Cardiac muscle cell (in vitro differentiated cells and primary cell): Measurements from ENCODE around the gene POLN. TPM values are rescaled to one million over a fixed set of nuclear protein-coding genes. Genes with fewer than 3 reads are reported as not detected.

ENCODE experiments used
- DNase-seq, 2 donors: peaks; one replicate each; pipeline versions ENCODE4 v3.0.0 to v3.0.0-alpha.2; 2010 to 2017; ENCODE audit warnings: low read depth in 1 of 2, low spot score in 1 of 2
- H3K27ac ChIP-seq: fragments of 200-600 bp; sonication (generic); 2 replicates; pipeline ENCODE4 v1.5.1; 2016
- H3K27me3 ChIP-seq: fragments of 200-600 bp; sonication (generic); 2 replicates; pipeline ENCODE4 v1.6.0; 2016; ENCODE audit warnings: control low read depth
- H3K36me3 ChIP-seq: fragments of 200-600 bp; sonication (generic); 2 replicates; pipeline ENCODE4 v1.5.1; 2016; ENCODE audit warnings: control low read depth
- H3K4me1 ChIP-seq: fragments of 200-600 bp; sonication (generic); 2 replicates; pipeline ENCODE4 v1.8.1; 2017; ENCODE audit warnings: low read depth, mild to moderate bottlenecking, mixed run types
- H3K4me3 ChIP-seq: fragments of 200-600 bp; sonication (generic); 2 replicates; pipeline ENCODE4 v1.5.1; 2016; ENCODE audit warnings: mild to moderate bottlenecking
- H3K9me3 ChIP-seq: fragments of 200-600 bp; sonication (generic); 2 replicates; pipeline ENCODE4 v1.5.1; 2017; ENCODE audit warnings: low read depth, mild to moderate bottlenecking, control low read depth
- polyA plus RNA-seq: library from polyadenylated mRNA; unstranded; fragments of >200 nt; fragmentation: Nextera tagmentation; extraction: Ambion mirVana; gene quantifications from 2 replicates; pipeline ENCODE4 v1.2.1, GENCODE V29; 2016
- total RNA-seq: library from RNA; depleted of rRNA; stranded (reverse); fragments of >200 nt; gene quantifications from 2 replicates; pipeline ENCODE4 v1.2.3, GENCODE V29; 2016
- TF ChIP-seq, protein P1 (sequence below): IDR thresholded peaks from 2 replicates; pipeline ENCODE4 v1.5.1; 2012; ENCODE audit warnings: low read depth, mild to moderate bottlenecking, low read length

Gene POLN
- total and polyA plus RNA-seq, 2 experiments from 2014 or later, result 5.2 to 9.0 TPM

DNA sequence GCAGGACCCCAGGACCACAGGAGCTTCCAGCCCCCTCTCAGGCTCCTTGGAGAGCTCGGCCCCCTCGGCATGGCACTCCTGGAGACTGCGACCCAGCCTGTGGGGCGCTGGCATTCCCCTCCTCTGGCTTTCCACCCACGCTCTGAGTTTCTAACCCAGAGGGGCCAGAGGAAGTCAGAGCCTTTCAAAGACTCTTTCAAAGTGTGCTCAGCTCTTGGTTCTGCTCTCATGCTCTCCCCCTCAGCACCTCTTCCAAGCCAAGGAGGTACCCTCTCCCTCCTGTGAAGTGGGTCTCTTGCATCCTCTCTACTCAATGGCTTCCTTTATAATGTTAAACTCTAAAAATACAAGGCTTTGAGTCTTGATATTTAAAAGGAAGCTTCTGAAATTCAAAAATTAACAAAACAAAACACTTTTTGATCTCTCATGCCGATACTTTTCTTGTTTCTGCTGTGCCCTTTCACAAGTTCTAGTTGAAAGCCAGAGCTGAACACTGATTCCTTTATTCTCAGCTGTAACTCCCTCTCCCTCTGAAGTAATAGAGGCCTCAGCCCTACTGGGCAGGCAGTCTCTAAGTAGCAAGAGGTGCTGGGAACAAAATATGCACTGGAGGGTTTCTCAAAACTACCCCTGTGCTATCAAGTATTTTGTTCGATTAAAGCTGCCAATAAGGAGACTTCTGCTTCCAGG, 100.0 kb downstream of the POLN start:
- Histone ChIP-seq H3K27me3 (no peaks in the 10 kb centered on the region), H3K4me1 (no peaks in the 10 kb centered on the region), H3K9me3 (no peaks in the 10 kb centered on the region), H3K27ac (no peak overlapping the region), H3K36me3 (no peaks in the 10 kb centered on the region), H3K4me3 (no peak overlapping the region)
- DNase-seq, result peak in 1 of 2 donors; percentile 56
- TF ChIP-seq, protein P1, sequence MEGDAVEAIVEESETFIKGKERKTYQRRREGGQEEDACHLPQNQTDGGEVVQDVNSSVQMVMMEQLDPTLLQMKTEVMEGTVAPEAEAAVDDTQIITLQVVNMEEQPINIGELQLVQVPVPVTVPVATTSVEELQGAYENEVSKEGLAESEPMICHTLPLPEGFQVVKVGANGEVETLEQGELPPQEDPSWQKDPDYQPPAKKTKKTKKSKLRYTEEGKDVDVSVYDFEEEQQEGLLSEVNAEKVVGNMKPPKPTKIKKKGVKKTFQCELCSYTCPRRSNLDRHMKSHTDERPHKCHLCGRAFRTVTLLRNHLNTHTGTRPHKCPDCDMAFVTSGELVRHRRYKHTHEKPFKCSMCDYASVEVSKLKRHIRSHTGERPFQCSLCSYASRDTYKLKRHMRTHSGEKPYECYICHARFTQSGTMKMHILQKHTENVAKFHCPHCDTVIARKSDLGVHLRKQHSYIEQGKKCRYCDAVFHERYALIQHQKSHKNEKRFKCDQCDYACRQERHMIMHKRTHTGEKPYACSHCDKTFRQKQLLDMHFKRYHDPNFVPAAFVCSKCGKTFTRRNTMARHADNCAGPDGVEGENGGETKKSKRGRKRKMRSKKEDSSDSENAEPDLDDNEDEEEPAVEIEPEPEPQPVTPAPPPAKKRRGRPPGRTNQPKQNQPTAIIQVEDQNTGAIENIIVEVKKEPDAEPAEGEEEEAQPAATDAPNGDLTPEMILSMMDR, result no peak

- no peak overlapping the region for H3K4me3 ChIP-seq
- H3K9me3 ChIP-seq, result no peaks in the 10 kb centered on the region
- H3K27ac ChIP-seq, result no peak overlapping the region
- H3K27me3 ChIP-seq, result no peaks in the 10 kb centered on the region
- H3K36me3 ChIP-seq, result no peaks in the 10 kb centered on the region
- DNase-seq, result no peak
- no peaks in the 10 kb centered on the region for H3K4me1 ChIP-seq
- TF ChIP-seq, protein P1, result no peak
Measured at GRCh38 chr4:2141022-2141761, 100.7 kb downstream of the POLN start.

- Histone ChIP-seq H3K4me1 (no peaks in the 10 kb centered on the region), H3K36me3 (no peaks in the 10 kb centered on the region), H3K4me3 (no peak overlapping the region), H3K27me3 (no peaks in the 10 kb centered on the region), H3K9me3 (no peaks in the 10 kb centered on the region), H3K27ac (no peak overlapping the region)
- TF ChIP-seq, protein P1, result no peak
- DNase-seq, result no peak
Measured at GRCh38 chr4:2138846-2139500, 102.9 kb downstream of the POLN start.

- H3K4me1 ChIP-seq, result no peaks in the 10 kb centered on the region
- no peak for DNase-seq
- no peak overlapping the region for H3K4me3 ChIP-seq
- TF ChIP-seq, protein P1, result no peak
- no peaks in the 10 kb centered on the region for H3K9me3 ChIP-seq
- H3K27ac ChIP-seq, result no peak overlapping the region
- H3K27me3 ChIP-seq, result no peaks in the 10 kb centered on the region
- no peaks in the 10 kb centered on the region for H3K36me3 ChIP-seq
Measured at GRCh38 chr4:2136726-2137125, 105.2 kb downstream of the POLN start.

DNA sequence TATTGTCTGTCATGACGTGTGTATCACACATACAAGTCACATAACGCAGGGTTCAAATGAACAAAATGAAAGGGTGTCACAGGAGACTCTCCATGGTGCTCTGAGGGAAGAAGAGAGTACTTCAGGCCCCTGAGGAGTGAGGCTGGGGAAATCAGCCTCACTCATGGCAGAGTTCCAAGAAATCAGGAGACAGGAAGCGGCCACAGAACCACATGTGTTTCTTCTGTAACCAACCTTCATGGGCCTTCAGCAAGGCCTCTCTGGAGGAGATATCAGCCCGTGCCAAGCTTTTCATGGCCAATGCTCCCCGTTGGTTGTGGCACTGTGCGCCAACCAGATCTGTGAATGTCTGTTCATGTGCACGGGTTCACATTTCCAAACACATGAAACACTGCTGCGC, 106.8 kb downstream of the POLN start:
- TF ChIP-seq, protein P1, result no peak
- Histone ChIP-seq H3K4me3 (no peak overlapping the region), H3K4me1 (no peaks in the 10 kb centered on the region), H3K36me3 (no peaks in the 10 kb centered on the region), H3K27ac (no peak overlapping the region), H3K9me3 (no peaks in the 10 kb centered on the region), H3K27me3 (no peaks in the 10 kb centered on the region)
- peak; percentile 11 to 85 for DNase-seq
